Activated CD8-positive, alpha-beta memory T cell treated with anti-CD3 and anti-CD28 coated beads, Interleukin-2, amount 50 U/mL, for 24 hours (primary cell): ENCODE measurements around the gene KRTAP2-3.

Source experiments
- DNase-seq: peaks from one replicate; pipeline ENCODE4 v3.0.0-alpha.2; 2020; ENCODE audit errors: extremely low read depth

Gene KRTAP2-3

DNA sequence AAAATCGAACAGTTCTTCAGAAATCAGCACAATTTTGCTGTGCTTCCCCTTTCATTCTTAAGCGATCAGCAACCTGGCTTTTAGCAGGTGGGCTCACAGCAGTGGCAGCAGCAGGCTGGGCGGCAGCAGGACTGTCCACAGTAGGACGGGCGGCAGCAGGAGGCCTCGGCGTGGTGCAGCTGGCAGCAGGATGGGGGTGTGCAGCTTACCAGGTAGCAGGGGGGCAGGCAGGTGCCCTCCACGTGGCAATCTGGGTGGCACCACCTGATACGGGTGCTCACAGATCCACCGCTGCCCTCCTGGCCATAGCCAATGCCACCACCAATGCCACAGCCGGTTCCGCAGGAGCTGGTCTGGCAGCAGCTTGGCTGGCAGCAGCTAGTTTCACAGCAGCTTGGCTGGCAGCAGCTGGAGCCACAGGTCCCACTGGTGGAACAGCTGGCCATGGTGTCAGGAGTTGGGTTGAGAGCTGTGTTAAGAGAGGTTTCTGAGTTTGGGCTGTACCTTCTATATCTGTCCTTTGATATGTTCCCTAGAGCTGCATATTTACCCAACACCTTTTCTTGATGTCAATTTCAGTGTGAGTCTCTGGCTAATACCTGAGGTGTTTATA lies 30.2 kb downstream of the KRTAP2-3 start, which contains the start of gene KRTAP1-4:
Gene KRTAP1-4, minus strand, starts transcription at position 563 of the 613 bp plus-strand sequence. Its CDS starts 117 bp downstream, at position 446.
- no peak for DNase-seq

- no peak for DNase-seq
Measured at GRCh38 chr17:41026715-41027471, 33.0 kb downstream of the KRTAP2-3 start, which contains the start of gene KRTAP1-5. Gene KRTAP1-5, minus strand, starts transcription at chr17:41027208. Its CDS starts 53 bp downstream, at chr17:41027155.

DNA sequence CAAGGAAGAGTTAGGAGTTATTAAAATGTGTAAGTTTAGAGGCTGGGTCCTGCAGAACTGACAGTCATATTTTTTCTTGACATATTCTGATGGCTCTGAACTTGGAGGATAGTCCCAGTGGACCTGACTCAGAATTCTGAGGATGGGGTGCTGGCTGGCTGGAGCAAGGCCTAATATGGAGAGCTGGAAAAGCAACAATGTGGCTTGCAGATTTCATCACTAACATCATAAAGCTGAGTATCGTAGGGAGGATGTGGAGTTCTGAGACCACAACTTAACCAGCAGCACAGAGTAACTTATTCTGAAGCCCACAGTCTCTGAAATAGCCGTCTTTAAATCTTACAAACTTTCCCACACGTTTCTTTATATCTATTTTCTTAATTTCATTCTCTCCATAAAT lies 35.2 kb downstream of the KRTAP2-3 start:
- no peak for DNase-seq

DNA sequence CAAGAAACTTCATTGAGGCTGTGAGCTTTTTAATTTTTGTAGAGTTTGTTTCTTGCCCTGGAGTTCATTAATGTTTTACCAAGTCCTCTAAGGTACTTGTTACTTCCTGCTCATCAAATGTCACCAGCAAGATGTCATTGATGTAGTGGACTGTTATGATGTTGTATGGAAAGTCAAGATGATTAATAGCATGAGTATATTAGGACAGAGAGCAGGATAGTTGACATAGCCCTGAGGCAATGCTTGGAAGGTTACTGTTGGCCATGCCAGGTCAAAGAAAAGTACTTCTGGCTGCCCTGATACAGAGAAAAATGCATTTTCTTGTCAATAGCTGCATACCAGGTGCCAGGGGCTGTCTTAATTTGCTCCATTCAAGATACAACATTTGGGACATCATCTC lies 39.6 kb downstream of the KRTAP2-3 start:
- DNase-seq, result no peak

GRCh38 chr17:41019415-41019814 lies 40.5 kb downstream of the KRTAP2-3 start:
- DNase-seq, result no peak

- DNase-seq, result no peak
Measured at GRCh38 chr17:41018541-41018940, 41.4 kb downstream of the KRTAP2-3 start.

DNA sequence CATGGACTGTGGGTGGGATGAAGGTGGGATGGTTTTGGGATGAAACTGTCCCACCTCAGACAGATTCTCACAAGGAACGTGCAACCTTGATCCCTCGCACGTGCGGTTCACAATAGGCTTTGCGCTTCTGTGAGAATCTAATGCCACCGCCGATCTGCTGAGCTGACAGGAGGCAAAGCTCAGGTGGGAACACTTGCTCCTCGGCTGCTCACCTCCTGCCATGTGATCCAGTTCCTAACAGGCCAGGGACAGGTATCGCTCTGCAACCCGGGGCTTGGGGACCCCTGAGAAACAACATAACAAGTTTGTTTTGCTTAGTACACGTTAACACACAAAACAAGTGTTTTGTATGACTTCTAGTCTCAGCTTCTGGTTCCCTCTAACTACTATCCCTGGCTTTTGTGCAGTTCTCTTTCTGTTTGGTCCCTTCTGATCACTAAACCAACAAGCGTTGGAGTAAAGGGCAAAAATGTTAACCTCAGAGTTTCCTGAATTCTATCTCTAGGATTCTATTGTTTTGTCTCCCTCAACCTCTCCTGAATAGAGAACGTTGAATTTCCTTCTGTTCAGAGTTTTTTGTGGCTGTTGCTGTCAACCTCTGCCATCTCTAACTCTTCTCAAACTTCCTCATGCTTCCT lies 43.2 kb downstream of the KRTAP2-3 start:
- no peak for DNase-seq

- no peak for DNase-seq
Measured at GRCh38 chr17:41015454-41015853, 44.5 kb downstream of the KRTAP2-3 start.

- DNase-seq, result no peak
Measured at GRCh38 chr17:41013606-41014005, 46.3 kb downstream of the KRTAP2-3 start.

DNA sequence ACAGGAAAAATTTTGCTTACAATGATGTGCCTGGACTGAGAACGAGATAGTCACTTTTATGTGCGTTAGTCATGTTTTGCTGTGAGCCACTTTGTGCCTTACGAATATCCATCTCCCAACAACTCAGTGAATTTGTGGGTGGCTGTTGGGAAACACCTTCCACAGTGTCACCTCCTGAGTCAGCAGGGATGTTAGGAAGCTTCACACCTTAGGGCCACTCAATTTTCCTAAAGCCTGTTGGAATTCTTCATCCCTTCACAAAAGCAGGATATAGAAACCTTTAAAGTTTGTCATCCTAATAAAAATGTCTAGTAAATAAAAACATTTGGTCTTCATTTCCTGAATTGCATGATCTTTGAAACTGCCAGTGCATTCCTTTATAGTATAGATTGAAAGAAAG lies 46.7 kb downstream of the KRTAP2-3 start:
- no peak for DNase-seq

DNA sequence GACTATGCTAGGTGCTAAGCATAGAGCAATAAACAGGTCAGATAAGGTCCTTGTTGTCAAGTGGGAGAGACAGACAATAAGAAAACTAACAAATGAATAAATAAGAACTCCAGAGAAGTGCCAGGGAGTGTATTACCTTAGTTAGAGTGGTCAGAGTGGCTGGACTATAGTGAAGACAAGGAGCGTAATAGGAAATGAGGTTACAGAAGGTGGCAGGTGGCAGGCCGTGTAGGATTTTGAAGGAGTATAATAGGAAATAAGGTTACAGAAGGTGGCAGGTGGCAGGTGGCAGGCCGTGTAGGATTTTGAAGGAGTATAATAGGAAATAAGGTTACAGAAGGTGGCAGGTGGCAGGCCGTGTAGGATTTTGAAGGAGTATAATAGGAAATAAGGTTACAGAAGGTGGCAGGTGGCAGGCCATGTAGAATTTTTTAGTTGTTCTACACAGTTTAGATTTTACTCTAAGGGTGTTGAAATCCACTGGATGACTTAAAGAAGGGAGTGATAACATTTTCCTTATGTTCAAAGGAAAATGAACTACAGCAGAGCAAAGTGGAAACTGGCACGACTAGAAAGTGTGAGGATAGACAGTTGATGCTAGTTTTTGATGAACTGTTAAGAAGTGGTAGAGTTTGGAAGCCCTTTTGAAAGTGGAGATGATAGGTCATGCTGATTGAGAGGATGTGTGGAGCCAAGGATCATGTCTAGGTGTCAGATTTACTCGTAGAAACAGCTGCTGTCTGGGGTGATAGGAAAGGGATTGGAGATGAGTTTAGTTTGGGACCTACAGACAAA lies 47.4 kb downstream of the KRTAP2-3 start:
- no peak for DNase-seq

- no peak for DNase-seq
Measured at GRCh38 chr17:41010441-41010840, 49.5 kb downstream of the KRTAP2-3 start.

GRCh38 chr17:41009936-41010335 lies 50.0 kb downstream of the KRTAP2-3 start:
- DNase-seq, result no peak

- no peak for DNase-seq
Measured at GRCh38 chr17:41009301-41009760, 50.6 kb downstream of the KRTAP2-3 start.
